Endothelial cell (in vitro differentiated cells): ENCODE results near the gene RUSC2. TPM values are rescaled to one million over a fixed set of nuclear protein-coding genes. Genes with fewer than 3 reads are reported as not detected.

Experiments
- DNase-seq: peaks from one replicate; pipeline ENCODE4 v3.0.0; 2021; ENCODE audit warnings: low spot score
- H3K27ac Mint-ChIP-seq: one replicate; pipeline ENCODE4 v1.8.0; 2021; ENCODE audit warnings: mixed read lengths, inconsistent platforms; ENCODE audit not compliant: unreplicated experiment
- H3K27me3 Mint-ChIP-seq: one replicate; pipeline ENCODE4 v1.8.0; 2021; ENCODE audit warnings: mild to moderate bottlenecking, moderate library complexity, mixed read lengths, inconsistent platforms; ENCODE audit not compliant: unreplicated experiment
- H3K36me3 Mint-ChIP-seq: one replicate; pipeline ENCODE4 v1.8.0; 2021; ENCODE audit warnings: mild to moderate bottlenecking, low read depth, mixed read lengths, inconsistent platforms; ENCODE audit not compliant: unreplicated experiment
- H3K4me1 Mint-ChIP-seq: one replicate; pipeline ENCODE4 v1.8.0; 2021; ENCODE audit warnings: mild to moderate bottlenecking, mixed read lengths, inconsistent platforms; ENCODE audit not compliant: unreplicated experiment
- H3K4me3 Mint-ChIP-seq: one replicate; pipeline ENCODE4 v1.8.0; 2021; ENCODE audit warnings: mild to moderate bottlenecking, mixed read lengths, inconsistent platforms; ENCODE audit not compliant: unreplicated experiment
- H3K9me3 Mint-ChIP-seq: one replicate; pipeline ENCODE4 v1.8.0; 2021; ENCODE audit warnings: mixed read lengths, inconsistent platforms; ENCODE audit not compliant: unreplicated experiment
- total RNA-seq: library from RNA; stranded (reverse); fragmentation: NEBNext Ultra II Directional; extraction: Animal tissue kit (Norgen Biotek cat#: 25700); gene quantifications from one replicate; pipeline ENCODE4 v1.2.1, GENCODE V29; 2021; ENCODE audit not compliant: unreplicated experiment
- TF ChIP-seq, protein P1 (sequence below): fragments of 200-600 bp; sonication (generic); IDR thresholded peaks from one replicate; pipeline ENCODE4 v1.5.0; 2021; ENCODE audit warnings: antibody characterized with exemption; ENCODE audit not compliant: unreplicated experiment

RUSC2 gene
- total RNA-seq, 1 donor from 2014 or later = 22.3 TPM

DNA sequence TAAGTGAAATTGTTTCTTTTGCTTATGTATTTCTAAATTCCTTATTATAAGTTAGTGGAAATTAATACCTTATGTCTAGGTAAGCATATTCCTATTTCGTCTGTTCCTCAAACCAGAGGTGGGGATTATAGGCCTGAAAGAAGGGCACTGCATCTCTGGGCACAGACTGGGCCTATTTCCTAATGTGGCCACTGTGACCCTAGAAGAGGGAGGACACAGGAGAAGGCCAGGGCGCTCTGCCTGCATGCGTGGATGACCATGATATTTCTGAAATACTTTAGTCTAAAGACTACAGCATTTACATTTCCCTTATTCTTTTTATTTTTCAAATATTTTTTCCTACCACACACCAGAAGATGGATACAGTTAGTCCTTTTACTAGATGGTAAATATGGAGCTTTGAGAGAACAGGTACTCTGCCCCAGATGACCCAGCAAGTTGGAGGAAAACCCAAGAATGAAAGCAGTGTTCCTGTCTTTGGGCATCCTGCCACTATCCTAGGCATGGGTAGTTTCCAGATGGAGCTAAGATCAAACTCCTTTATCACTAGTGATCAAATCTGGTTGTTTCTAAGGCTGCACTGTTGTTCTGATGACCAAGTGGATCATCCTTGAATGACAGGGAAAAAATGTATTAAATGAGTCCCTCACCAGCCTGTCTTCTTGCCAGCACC, 27.8 kb downstream of the RUSC2 start:
- Mint-ChIP-seq H3K36me3 (no peaks in the 10 kb centered on the region), H3K9me3 (no peaks in the 10 kb centered on the region), H3K4me1 (peaks cover 33% of the 10 kb centered on the region), H3K4me3 (no peak overlapping the region), H3K27me3 (no peaks in the 10 kb centered on the region), H3K27ac (peak overlapping the region; percentile 91)
- DNase-seq = no peak
- TF ChIP-seq, protein P1, sequence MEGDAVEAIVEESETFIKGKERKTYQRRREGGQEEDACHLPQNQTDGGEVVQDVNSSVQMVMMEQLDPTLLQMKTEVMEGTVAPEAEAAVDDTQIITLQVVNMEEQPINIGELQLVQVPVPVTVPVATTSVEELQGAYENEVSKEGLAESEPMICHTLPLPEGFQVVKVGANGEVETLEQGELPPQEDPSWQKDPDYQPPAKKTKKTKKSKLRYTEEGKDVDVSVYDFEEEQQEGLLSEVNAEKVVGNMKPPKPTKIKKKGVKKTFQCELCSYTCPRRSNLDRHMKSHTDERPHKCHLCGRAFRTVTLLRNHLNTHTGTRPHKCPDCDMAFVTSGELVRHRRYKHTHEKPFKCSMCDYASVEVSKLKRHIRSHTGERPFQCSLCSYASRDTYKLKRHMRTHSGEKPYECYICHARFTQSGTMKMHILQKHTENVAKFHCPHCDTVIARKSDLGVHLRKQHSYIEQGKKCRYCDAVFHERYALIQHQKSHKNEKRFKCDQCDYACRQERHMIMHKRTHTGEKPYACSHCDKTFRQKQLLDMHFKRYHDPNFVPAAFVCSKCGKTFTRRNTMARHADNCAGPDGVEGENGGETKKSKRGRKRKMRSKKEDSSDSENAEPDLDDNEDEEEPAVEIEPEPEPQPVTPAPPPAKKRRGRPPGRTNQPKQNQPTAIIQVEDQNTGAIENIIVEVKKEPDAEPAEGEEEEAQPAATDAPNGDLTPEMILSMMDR = no peak

DNA sequence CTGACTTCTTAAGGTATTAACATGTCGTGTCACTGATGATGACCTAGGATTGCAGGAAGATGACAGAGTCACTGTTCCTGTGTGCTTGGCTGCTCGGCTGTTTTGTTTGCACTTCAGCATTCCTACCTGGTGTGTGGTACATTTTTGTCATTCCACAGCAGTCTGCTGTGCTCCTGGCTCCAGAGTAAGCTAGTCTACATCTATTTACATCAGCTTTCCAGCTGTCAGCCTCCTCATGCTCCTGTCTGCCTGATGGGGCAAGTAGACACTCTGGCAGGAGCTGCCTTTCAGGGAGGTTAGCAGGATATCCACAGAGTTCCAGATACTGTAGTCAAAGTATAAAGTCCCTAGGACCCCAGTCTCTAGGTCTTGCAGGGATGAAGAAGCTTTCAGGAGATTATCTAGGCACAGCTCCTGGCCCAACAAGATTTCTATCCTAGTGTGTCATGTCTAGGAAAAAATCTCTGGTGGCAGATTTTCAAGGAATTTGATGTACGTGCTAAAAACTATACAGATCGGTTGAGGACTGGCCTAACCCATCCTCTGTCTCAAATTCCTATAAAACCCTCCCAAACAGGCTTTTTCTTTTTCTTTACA, 28.4 kb downstream of the RUSC2 start:
- Mint-ChIP-seq H3K27ac (peak overlapping the region; percentile 91), H3K4me3 (no peak overlapping the region)

DNA sequence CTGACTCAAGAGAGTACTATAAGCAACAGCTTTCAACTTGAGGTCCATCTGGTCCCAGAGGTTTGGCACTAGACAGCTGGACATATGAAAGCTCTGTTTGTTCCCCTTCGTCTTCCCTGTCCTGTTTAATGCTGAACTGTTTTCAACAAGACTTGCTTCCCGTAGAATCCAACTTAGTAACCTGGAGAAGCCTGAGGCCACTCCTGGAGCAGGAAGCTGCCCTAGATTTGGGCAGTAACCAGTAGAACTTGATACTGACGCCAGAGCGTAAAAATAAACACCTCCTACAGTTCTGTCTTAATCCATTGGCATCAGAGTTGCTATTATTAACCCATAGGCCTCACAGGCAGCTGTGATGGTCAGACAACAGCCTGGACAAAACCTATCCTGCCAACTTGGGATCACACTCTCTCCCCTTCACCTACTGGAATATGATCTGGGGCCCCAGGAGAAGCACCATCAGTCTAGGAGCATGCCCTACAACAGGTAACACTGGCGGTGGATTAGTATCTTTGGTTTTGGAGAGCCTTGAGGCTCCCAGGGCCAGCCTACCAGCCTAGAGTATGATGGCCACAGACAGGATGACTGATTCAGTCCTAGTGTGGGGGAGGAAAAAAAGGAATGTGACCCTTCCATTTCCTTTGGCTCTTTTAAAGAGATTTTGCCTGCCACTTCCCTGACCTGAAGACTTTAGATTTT, 29.2 kb downstream of the RUSC2 start:
- H3K27me3 Mint-ChIP-seq = no peaks in the 10 kb centered on the region
- H3K27ac Mint-ChIP-seq = peak overlapping the region; percentile 91
- H3K4me3 Mint-ChIP-seq = no peak overlapping the region
- no peaks in the 10 kb centered on the region for H3K9me3 Mint-ChIP-seq
- TF ChIP-seq, protein P1 = no peak
- no peak for DNase-seq
- peaks cover 33% of the 10 kb centered on the region for H3K4me1 Mint-ChIP-seq
- no peaks in the 10 kb centered on the region for H3K36me3 Mint-ChIP-seq

More for the DNA sequence above, 28.4 kb downstream of the RUSC2 start:
- TF ChIP-seq, protein P1 = no peak
- Mint-ChIP-seq H3K27me3 (no peaks in the 10 kb centered on the region), H3K36me3 (no peaks in the 10 kb centered on the region), H3K4me1 (peaks cover 33% of the 10 kb centered on the region), H3K9me3 (no peaks in the 10 kb centered on the region)
- peak; percentile 33 for DNase-seq

DNA sequence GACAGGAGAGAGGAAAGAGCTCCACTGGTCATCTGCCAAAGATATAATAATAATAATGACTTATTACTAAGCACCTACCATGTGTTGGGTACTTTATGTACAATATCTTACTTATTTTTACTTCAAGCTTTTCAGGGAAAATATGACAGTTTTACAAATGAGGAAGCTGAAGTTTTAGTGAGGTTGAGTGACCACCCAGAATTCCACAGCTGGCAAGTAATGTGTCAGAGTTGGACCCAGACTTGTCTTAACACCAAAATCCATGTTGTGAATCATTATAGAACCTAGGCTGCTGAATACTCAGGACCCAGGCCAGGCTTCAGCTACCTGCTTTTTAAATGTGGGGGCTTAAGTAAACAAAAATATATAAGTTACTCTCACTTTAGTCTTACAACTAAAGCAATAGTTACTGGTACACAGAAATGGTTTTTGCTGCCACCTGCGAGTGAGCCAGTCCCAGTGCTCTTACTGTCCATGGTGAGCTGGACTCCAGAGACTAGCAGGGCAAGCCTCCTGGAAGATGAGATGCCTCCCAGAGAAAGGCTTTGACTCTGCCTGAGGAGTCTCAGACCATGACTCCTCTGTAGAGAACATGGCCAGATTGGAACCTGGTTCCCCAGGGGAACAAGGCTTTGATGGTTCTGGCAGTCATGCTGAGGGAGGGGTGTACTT, 29.9 kb downstream of the RUSC2 start:
- TF ChIP-seq, protein P1 = no peak
- DNase-seq = no peak
- Mint-ChIP-seq H3K27ac (peak overlapping the region; percentile 91), H3K4me3 (no peak overlapping the region), H3K36me3 (no peaks in the 10 kb centered on the region), H3K27me3 (no peaks in the 10 kb centered on the region), H3K4me1 (peaks cover 33% of the 10 kb centered on the region), H3K9me3 (no peaks in the 10 kb centered on the region)
